Astrocyte of the hippocampus (primary cell): Measurements from ENCODE around the gene KCND1.
A peak's percentile ranks its signal among the peaks of the same experiment; 100 is the strongest.

Source experiments
- DNase-seq: peaks from one replicate; pipeline ENCODE4 v3.0.0; 2011; ENCODE audit warnings: low read depth, low spot score

KCND1 gene

GRCh38 chrX:48913605-48914366 is 57.9 kb downstream of the KCND1 start:
- DNase-seq = no peak

GRCh38 chrX:48911412-48912182 is 60.0 kb downstream of the KCND1 start, which contains the start of gene SLC35A2:
Gene SLC35A2 (minus strand): TSS chrX:48911646. CDS start chrX:48911636, 10 bp downstream.
- peak; percentile 86 for DNase-seq
